Suppressor macrophage treated with lipopolysaccharide for 4 hours (primary cell): Measurements from ENCODE around the gene ATF1.
"Not testable (repeated sequence)": the region's sequence is repeated elsewhere in the genome, so short reads cannot be mapped to it uniquely, and the experiment has no call there.

ENCODE experiments used
- DNase-seq: peaks from one replicate; pipeline ENCODE4 v3.0.0-alpha.2; 2020

The ATF1 gene

DNA sequence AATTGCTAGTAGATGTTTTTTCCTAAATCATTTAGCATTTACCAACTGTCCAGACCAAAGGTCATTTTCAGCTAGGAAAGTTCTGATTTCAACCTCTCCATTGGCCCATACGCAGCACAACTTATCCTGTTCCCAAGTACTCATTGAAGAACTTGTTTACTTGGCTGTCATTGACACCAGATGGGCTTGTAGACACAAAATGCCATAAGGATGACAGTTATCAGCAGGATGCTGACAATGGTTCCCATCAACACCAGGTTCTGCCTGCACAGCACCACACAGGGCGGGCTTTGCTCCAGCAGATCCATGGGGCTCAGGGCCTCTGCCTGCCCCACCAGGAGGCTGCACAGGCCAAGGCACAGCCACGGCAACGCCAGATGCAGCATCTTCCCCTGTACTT lies 42.3 kb downstream of the ATF1 start:
- DNase-seq: no peak

DNA sequence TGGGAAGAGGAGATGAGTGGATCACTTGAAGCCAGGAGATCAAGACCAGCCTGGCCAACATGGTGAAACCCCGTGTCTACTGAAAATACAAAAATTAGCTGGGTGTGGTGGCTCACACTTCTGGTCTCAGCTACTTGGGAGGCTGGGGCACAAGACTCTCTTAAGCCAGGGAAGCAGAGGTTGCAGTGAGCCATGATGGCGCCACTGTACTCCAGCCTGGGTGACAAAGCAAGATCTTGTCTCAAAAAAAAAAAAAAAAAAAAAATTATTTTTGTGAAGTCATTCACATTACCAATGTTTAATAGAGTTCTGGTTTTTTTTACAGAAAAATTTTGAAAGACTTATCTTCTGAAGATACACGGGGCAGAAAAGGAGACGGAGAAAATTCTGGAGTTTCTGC lies 45.2 kb downstream of the ATF1 start:
- DNase-seq: not testable (repeated sequence)

DNA sequence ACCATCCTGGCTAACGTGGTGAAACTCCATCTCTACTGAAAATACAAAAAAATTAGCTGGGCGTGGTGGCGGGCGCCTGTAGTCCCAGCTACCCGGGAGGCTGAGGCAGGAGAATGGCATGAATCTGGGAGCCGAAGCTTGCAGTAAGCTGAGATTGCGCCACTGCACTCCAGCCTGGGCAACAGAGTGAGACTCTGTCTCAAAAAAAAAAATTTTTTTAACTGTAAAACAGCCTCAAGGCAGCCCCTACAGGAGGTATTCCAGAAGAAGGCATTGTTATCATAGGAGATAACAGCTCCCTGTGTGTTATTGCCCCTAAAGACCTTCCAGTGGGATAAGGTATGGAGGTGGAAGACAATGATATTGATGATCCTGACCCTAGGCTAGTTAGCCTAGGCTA lies 51.0 kb downstream of the ATF1 start:
- DNase-seq: not testable (repeated sequence)

DNA sequence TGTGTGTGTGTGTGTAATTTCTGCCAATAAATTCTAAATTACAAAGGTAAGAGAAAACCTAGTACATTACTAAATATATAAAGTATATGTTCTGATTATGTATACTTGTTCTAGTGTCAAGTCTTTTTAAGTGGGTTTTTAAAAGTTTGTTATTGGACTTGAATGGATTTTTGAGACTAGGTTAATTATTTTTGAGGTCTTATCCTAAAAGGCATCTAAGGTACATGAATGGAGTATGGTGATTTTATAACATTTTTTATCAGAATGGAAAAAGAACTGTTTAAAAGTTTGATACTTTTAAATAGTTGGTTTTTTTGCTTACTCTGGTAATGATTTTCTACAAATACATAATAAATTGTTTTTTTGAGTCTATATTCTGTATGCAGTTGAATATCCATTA lies 56.3 kb downstream of the ATF1 start:
- DNase-seq: no peak

DNA sequence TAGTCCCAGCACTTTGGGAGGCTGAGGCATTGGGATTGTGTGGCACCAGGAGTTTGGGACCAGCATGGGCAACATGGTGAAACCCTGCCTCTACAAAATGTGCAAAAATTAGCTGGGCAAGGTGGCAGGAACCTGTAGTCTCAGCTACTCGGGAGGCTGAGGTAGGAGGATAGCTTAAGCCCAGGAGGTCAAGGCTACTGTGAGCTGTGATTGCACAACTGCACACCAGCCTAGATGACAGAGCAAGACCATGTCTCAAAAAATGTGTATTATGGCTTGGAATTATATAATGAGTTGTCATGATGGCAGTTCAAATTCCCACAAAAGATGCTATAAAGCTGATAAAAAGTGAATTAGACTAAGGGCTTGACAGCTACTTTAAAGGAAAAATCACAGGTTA lies 58.2 kb downstream of the ATF1 start:
- no peak for DNase-seq

DNA sequence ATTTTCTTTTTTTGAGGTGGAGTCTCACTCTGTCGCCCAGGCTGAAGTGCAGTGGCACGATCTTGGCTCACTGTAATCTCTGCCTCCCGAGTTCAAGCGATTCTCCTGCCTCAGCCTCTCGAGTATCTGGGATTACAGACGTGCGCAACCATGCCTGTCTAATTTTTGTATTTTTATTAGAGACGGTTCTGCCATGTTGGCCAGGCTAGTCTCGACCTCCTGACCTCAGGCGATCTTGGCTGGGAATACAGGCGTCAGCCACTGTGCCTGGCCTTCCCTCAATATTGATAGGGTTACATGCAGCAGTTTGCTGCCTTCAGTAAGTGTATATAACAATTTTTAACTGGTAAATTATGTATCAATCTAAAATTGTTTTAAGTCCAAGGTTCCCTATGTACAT lies 59.8 kb downstream of the ATF1 start:
- not testable (repeated sequence) for DNase-seq

DNA sequence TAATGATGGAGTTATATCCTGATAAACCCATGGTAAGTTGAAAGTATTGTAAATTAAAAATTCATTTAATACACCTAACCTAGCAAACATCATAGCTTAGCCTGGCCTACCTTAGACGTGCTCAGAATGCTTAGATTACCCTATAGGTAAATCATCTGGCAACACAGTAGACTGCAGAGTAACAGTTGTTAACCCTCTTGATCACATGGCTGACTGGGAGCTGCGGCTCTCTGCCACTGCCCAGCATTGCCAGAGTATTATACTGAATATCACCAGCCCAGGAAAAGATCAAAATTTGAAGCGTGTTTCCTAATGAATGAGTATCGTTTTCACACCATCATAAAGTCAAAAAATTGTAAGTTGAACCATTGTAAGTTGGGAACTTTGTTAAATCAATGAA lies 61.0 kb downstream of the ATF1 start:
- no peak for DNase-seq

DNA sequence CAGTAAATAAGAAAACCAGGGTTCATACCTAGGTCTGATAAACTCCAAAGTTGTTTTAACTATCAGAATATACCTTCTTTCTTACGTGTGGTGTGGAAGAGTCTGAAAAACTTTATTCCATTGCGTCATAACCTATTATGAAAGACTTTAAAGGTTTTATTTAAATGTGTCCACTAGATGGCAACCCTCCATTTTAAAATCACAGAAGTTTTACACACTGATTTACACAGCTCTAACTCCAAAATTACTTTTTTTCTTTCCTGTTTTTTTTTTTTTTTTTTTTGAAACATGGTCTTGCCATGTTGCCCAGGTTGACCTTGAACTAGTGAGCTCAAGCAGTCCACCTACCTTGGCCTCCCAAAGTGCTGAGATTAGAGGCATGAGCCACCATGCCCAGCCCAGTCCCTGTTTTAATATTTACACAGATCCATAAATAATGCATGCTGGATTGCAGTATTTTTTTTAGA lies 61.5 kb downstream of the ATF1 start:
- DNase-seq: peak; percentile 79

DNA sequence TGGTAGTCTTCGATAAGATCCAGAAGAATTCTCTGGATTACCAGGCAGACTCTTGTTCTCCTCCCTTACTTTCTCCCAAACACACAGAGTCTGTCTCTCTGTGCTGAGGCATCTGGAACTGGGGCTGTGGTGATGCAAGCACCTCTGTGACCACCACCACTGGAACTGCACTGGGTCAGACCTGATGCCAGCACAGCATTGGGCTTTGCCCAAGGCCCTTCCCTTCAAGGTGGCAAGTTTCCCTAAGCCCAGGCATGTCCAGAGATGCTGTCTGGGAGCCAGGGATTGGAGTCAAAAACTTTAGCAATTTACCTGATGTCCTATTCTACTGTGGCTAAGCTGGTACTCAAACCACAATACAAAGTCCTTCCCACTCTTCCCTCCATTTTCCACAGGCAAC lies 64.2 kb downstream of the ATF1 start:
- no peak for DNase-seq

DNA sequence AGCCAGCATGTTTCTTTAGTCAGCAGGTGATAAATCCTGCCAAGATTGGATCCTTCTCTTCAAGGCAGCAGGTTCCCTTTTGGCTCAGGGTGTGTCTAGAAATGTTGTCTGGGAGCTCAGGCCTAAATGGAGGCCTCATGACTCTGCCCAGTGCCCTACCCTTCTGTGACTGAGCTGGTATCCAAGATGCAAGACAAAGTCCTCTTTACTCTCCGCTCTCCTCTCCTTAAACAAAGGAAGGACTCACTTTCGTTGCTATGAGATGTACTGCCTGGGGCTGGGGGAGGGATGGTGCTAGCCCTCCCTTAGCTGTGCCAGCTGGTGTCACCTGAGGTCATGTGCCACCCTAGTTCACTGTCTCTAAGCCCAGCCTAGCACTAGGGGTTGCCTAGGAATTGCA lies 65.0 kb downstream of the ATF1 start:
- DNase-seq: no peak

DNA sequence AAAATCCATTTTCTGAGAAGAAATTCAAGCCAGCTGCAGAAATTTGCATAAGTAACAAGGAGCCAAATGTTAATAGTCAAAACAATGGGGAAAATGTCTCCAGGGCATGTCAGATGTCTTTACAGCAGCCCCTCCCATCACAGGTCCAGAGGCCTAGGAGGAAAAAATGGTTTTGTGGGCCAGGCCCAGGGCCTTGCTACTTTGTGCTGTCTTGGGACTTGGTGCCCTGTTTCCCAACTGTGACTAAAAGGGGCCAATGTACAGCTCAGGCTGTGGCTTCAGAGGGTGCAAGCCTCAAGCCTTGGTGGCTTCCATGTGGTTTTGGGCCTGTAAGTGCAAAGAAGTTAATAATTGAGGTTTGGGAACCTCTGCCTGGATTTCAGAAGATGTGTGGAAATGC lies 69.9 kb downstream of the ATF1 start:
- not testable (repeated sequence) for DNase-seq

DNA sequence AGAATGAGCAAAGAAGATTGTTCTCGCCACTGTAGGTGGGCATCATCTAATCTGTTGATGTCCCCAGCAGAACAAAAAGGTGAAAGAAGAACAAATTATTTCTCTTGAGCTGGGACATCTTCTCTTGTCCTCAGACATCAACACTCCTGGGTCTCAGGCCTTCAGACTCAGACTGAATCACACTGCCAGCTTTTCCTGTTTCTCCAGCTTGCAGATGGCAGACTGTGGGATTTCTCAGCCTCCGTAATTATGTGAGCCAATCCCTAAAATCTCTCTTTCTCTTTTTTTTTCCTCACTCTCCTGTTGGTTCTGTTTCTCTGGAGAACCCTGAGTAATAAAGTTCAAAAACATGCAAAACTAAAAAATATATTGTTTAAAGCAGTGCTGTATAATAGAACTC lies 75.1 kb downstream of the ATF1 start:
- no peak for DNase-seq

DNA sequence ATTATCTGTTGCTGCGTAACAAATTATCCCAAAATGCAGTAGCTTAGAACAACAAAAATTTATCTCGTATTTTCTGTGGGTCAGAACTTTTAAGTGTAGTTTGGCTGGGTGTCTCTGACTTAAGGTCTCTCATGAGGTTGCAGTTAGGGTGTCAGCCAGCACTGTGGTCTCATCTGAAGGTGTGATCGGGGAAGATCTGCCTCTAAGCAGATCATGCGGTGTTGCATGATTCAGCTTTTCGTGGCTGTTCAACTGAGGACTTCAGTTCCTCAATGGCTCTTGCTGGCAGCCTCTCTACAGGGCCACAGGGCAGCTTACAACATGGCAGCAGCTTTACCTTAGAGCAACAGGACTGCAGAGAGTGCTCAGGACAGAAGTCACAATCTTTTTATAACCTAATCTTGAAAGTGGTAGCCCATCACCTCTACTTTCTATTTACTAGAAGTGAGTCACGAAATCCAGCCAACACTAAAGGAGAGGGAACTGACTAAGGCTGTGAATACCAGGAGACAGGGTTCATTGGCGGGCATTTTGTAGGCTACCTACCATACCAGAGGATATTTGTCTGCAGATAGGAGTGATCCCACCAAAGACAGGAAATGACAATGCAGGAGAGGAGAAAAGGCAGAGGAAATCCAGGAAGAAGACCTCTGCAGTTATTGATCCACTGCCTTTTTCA lies 77.0 kb downstream of the ATF1 start:
- no peak for DNase-seq

DNA sequence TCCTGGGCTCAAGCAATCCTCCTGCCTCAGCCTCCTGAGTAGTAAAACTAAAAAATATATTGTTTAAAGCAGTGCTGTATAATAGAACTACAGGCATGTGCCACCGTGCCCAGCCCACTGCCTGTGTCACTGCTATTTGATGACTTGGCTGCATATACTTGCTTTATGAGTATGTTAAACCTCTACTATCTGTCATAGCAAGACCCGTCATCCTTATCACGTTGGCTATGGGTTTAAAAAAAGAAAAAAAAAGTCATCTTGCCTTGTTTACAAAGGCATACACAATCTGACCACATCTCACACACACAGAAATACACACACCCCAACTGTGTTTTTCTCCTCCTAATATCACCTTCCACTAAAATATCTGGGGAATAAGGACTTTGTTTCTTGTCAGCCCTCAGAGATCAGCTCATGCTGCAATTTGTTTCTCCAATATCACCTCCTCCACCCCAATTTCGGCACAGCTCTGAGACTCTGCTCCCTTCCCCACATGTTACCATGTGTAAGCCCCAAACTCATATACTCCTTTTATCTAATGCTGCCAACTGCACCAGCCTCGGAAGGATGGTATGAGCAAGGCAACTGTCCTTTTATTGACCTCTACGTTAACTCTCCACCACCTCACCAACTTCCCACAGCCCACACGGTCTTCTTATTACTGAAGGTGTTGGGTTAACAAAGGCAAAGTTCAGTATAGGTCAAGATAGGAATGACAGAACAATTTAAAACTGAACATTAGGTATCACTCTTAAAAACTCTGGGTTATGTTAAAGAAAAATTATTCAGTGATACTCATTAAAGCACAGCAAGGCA lies 78.0 kb downstream of the ATF1 start:
- no peak for DNase-seq

DNA sequence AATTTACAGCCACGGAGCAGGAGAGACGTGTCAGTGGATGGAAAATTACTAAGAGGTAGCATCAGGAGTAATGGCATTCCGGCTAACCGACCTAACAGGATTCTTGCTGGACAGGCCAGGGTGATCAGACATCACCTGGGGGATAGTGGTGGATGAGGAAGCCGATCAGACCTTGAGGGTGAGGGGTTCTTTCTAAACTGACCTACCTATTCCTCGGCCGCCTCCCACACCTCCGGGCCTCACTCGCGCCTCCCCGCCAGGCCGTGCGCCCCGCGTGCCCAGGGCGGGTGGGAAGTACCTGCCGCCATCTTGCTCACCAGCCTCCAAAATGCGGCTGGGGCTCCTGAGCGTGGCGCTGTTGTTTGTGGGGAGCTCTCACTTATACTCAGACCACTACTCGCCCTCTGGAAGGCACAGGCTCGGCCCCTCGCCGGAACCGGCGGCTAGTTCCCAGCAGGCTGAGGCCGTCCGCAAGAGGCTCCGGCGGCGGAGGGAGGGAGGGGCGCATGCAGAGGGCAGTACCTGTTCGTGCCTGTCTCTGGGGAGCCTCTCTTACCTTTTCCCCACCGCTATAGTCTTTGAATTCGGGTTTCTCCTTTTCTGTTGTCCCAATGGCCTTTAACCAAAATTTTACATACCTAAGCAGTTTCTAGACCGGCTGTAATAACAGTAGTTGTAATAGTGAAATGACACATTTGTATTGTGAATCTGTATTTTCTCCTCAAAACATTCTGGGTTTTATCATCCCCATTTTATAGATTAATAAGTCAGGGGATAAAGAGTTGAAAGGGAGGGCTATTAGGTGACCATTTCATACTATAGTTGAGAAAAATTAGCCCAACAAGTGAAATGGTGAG lies 79.0 kb downstream of the ATF1 start, which contains the start of gene TMPRSS12:
TSS of gene TMPRSS12 (plus strand) at position 290 of the 857 bp plus-strand sequence. CDS start at position 329, 39 bp downstream.
- DNase-seq: no peak

DNA sequence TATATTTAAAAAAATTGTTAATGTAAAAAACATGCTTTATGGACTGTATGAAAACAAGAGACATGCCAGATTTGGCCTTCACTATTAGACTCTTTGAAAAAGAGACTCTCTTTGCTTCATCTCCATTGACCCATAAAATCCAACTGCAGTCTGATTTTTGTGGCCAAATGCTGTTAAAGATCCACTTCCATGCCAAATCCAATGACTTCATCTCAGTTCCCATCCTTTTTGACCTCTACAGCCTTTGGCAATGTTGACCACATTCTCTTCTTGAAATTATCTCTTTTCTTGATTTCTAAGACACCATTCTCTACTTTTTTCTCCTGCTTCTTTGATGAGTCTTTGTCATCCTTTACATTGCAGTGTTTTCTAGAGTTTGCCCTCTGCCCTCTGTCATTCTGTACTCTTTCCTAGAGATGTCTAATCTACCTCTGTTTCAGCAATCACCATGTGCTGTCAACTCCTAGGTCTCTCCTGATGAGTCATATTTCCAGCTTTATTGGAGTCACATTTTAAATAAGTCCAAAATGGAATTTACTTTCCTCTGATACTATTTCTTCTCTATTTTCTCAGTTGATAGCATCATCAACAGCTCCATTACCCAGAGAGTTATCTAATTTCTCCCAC lies 81.2 kb downstream of the ATF1 start:
- DNase-seq: no peak

DNA sequence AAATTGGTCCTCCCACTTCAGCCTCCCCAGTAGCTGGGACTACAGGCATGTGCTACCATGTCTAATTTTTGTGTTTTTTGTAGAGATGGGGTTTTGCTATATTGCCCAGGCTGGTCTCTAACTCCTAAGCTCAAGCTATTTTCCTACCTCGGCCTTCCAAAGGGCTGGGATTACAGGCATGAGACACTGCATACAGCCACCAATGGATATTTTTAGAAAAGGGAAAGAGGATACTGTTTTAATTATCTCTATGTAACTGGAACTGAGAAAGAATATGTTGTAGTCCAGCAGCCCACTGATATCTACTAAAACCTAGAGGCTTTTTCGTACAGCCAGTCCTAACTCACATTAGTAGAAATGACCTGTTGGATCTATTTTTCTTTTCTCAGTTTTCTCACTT lies 85.1 kb downstream of the ATF1 start:
- DNase-seq: no peak

DNA sequence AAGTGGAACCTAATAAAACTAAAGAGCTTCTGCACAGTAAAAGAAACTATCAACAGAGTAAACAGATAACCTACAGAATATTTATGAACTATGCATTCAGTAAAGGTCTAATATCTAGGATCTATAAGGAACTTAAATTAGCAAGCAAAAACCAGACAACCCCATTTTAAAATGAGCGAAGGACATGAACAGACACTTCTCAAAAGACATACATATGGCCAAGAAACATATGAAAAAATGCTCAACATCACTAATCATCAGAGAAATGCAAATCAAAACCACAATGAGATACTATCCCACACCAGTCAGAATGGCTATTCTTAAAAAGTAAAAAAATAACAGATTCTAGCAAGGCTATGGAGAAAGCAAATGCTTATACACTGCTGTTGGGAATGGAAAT lies 91.3 kb downstream of the ATF1 start:
- DNase-seq: not testable (repeated sequence)

DNA sequence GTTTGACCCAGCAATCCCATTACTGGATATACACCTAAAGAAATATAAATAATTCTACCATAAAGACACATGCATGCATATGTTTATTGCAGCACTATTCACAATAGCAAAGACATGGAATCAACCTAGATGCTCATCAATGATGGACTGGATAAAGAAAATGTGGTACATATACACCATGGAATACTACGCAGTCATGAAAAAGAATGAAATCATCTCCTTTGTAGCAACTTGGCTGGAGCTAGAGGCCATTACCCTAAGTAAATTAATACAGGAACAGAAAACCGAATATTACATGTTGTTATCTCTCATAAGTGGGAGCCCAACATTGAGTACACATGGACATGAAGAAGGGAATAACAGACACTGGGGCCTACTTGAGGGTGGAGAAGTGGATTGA lies 91.8 kb downstream of the ATF1 start:
- not testable (repeated sequence) for DNase-seq

DNA sequence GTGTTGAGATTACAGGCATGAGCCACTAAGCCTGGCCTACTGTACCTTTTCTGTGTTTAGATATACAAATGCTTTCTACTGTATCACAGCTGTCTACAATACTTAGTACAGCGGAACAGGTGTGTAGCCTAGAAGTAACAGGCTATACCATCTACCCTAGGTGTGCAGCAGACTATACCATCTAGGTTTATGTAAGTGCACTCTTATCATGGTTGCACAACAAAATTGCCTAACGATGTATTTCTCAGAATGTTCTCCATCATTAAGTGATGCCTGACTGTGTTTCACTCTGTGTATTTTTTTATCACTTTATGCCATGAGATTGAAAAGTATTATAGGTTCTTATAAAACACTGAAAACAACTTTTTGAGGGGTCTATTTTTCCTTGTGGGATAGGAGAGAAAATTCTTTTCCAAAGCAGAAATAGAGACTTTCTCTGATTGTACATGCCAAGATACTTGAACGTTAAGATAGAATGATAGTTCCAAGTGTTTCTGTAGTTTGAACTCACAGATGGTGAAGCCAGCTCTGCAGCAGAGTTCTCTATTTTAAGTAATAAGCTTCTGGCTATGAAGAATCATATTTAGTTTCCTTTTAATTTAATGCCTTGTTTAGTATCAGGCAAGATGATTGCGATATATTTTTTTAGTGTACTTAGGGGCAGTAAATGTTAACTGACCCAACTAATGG lies 95.9 kb downstream of the ATF1 start:
- DNase-seq: no peak

DNA sequence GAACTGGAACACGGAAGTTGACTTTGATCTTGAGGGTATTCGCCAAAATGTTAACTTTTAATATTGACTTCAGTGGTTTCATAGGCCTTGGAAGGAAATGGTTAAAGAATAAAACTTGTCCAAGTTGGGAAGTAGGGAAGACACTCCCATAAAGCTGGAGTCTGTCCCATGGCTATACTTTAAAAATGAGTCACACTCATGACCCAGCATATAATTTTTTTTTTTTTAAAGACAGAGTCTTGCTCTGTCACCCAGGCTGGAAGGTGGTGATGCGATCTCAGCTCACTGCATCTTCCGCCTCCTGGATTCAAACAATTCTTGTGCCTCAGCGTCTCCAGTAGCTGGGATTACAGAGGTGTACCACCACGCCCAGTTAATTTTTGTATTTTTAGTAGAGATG lies 98.4 kb downstream of the ATF1 start:
- no peak for DNase-seq

DNA sequence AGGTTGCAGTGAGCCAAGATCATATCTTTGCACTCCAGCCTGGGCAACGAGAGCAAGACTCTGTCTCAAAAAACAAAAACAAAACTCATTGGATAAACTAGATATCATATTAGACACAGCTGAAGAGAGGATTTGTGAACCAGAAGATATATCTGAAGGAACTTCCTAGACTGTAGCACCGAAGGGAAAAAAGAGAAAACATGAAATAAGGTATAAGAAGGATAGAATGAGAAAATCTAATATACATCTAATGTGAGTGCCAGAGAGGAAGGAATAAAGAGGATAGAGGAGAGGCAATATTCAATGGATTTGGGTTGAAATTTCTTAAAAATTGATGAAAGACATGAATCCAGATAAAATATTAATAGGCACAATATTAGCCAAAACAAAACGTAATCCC lies 101.4 kb downstream of the ATF1 start:
- no peak for DNase-seq
